Measurements from ENCODE around the gene ANKRD17.
"Not testable (repeated sequence)": the region's sequence is repeated elsewhere in the genome, so short reads cannot be mapped to it uniquely, and the experiment has no call there.

The ANKRD17 gene

GRCh38 chr4:73247100-73247499, 11.5 kb downstream of the ANKRD17 start:
- no peak for DNase-seq

- no peak for DNase-seq
Measured at GRCh38 chr4:73245955-73246354, 12.6 kb downstream of the ANKRD17 start.

- DNase-seq: no peak
Measured at GRCh38 chr4:73244945-73245601, 13.5 kb downstream of the ANKRD17 start.

GRCh38 chr4:73237044-73237443, 21.6 kb downstream of the ANKRD17 start:
- DNase-seq: no peak

GRCh38 chr4:73236151-73236550, 22.4 kb downstream of the ANKRD17 start:
- DNase-seq: no peak

- DNase-seq: no peak
Measured at GRCh38 chr4:73234712-73235111, 23.9 kb downstream of the ANKRD17 start.

GRCh38 chr4:73231518-73232487, 26.8 kb downstream of the ANKRD17 start:
- DNase-seq: no peak

GRCh38 chr4:73230865-73231517, 27.6 kb downstream of the ANKRD17 start:
- no peak for DNase-seq

- DNase-seq: not testable (repeated sequence)
Measured at GRCh38 chr4:73228800-73229199, 29.8 kb downstream of the ANKRD17 start.

GRCh38 chr4:73224886-73225285, 33.7 kb downstream of the ANKRD17 start:
- no peak for DNase-seq

- no peak for DNase-seq
Measured at GRCh38 chr4:73223258-73223650, 35.3 kb downstream of the ANKRD17 start.

GRCh38 chr4:73222466-73223257, 35.9 kb downstream of the ANKRD17 start:
- peak; percentile 72 to 87 for DNase-seq

- no peak for DNase-seq
Measured at GRCh38 chr4:73221734-73222133, 36.9 kb downstream of the ANKRD17 start.

- DNase-seq: no peak
Measured at GRCh38 chr4:73220815-73221214, 37.8 kb downstream of the ANKRD17 start.

GRCh38 chr4:73213916-73214653, 44.5 kb downstream of the ANKRD17 start:
- no peak for DNase-seq

- DNase-seq: no peak
Measured at GRCh38 chr4:73212982-73213730, 45.4 kb downstream of the ANKRD17 start.

GRCh38 chr4:73211968-73212367, 46.6 kb downstream of the ANKRD17 start:
- no peak for DNase-seq

GRCh38 chr4:73208376-73208775, 50.2 kb downstream of the ANKRD17 start:
- no peak for DNase-seq

- no peak for DNase-seq
Measured at GRCh38 chr4:73206236-73206635, 52.4 kb downstream of the ANKRD17 start.

- DNase-seq: no peak
Measured at GRCh38 chr4:73205482-73205881, 53.1 kb downstream of the ANKRD17 start.

- not testable (repeated sequence) for DNase-seq
Measured at GRCh38 chr4:73203976-73204375, 54.6 kb downstream of the ANKRD17 start.

Measured in CD4-positive, alpha-beta T cell treated with Interleukin-1 beta for 1 hour (primary cell).